ELF-1 (cell line): ENCODE results near the gene UVRAG.
A peak's percentile ranks its signal among the peaks of the same experiment; 100 is the strongest.

Source experiments
- DNase-seq: peaks from one replicate; pipeline ENCODE4 v3.0.0-alpha.2; 2016; ENCODE audit warnings: low read depth, low spot score

UVRAG gene

GRCh38 chr11:75802913-75803820, 11.8 kb upstream of the UVRAG start:
- DNase-seq = peak; percentile 76

- DNase-seq = no peak
Measured at GRCh38 chr11:75809111-75809510, 5.9 kb upstream of the UVRAG start.

GRCh38 chr11:75809991-75810390, 5.0 kb upstream of the UVRAG start:
- DNase-seq = no peak

GRCh38 chr11:75810637-75811390, 4.2 kb upstream of the UVRAG start:
- DNase-seq = no peak

- DNase-seq = no peak
Measured at GRCh38 chr11:75811485-75811884, 3.5 kb upstream of the UVRAG start.

DNA sequence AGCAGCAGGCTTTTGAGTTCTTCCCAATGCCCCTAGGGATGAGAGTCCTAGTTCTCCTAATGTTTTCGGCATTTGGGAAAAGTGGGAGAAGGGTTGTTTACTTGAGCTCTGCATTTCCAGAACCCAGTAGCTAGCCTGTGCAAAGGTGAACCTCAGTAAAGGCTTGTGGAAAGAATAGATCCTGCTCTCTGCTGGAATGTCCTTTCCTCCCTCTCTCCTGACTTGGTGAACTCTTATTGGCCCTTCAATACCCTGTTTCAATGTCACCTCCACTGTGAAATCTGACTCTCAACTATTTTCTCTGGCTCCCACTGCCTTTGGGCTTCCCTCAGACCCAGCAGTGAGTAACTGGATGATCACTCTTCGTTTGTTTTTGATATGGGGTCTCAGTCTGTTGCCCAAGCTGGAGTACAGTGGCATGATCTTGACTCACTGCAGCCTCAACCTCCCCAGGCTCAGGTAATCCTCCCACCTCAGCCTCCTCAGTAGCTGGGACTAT, 2.4 kb upstream of the UVRAG start:
- DNase-seq = peak; percentile 81

DNA sequence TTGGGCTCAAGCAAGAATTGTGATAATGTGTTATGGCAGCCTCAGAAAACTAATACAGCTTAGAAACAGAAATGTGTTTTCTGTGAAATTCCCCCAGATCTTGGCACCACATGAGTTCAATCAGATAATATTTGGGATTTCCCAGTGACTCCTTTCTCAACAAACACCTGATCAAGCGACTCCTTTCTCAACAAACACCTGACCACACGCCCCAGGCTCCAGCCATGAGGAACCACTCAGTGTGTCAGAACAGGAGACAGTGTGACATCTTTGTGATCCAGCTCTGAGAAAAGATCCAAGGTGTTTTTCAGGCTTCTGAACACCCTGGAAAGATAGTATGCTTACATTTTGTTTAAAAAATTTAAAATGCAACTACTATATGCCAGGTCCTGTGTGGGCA, 1.9 kb upstream of the UVRAG start:
- no peak for DNase-seq

GRCh38 chr11:75813622-75814039, 1.4 kb upstream of the UVRAG start:
- no peak for DNase-seq

GRCh38 chr11:75814363-75814676, 690 bp upstream of the UVRAG start:
- DNase-seq = no peak

- DNase-seq = peak; percentile 72
Measured at GRCh38 chr11:75815345-75816168, 547 bp downstream of the UVRAG start.

DNA sequence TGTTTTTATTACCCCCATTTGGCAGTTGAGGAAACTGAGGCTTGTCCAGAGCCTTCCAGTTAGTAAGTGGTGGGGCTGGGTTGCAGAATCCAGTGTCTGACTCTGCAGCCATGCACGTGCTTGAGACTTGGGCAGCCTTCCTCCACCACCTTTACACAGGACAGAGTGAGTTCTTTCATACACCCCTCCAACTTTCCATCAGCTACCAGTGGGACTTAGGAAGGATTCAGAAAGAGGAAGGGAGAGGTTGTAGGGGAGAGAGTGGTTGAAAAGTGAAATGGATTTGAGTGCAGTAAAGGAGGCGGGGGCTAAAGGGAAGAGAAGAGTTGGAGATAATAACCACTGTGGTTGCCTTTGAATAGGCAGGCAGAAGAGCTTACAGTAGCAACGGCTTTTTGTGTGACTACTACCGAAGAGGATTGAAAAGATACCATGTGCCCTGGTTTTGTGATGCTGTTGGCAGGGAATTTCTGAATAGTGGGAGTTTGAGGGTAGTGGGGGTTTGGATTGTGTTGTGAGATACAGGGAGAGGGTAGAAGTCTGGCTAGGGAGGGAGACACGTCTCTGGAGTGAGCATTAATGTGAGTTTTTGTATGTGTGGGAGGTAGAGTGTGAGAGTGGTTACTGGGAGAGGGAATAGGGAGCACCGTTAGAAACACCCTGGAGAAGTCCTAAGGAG, 1.7 kb downstream of the UVRAG start:
- no peak for DNase-seq

- no peak for DNase-seq
Measured at GRCh38 chr11:75820645-75821044, 5.6 kb downstream of the UVRAG start.

GRCh38 chr11:75821202-75821601, 6.2 kb downstream of the UVRAG start:
- no peak for DNase-seq

- no peak for DNase-seq
Measured at GRCh38 chr11:75822541-75822940, 7.5 kb downstream of the UVRAG start.

- DNase-seq = no peak
Measured at GRCh38 chr11:75823415-75823814, 8.4 kb downstream of the UVRAG start.

- no peak for DNase-seq
Measured at GRCh38 chr11:75823946-75824345, 8.9 kb downstream of the UVRAG start.

GRCh38 chr11:75826461-75827230, 11.6 kb downstream of the UVRAG start:
- DNase-seq = no peak

GRCh38 chr11:75827562-75827961, 12.6 kb downstream of the UVRAG start:
- no peak for DNase-seq

GRCh38 chr11:75831915-75832502, 17.0 kb downstream of the UVRAG start:
- DNase-seq = no peak

- DNase-seq = no peak
Measured at GRCh38 chr11:75834728-75835127, 19.7 kb downstream of the UVRAG start.
